Activated CD4-positive, alpha-beta T cell treated with anti-CD3 and anti-CD28 coated beads for 4 hours (primary cell): ENCODE measurements around the gene COPS7A.
A peak's percentile ranks its signal among the peaks of the same experiment; 100 is the strongest.

Source experiments
- DNase-seq, 2 donors: peaks; one replicate each; pipeline ENCODE4 v3.0.0-alpha.2; 2020

COPS7A gene

DNA sequence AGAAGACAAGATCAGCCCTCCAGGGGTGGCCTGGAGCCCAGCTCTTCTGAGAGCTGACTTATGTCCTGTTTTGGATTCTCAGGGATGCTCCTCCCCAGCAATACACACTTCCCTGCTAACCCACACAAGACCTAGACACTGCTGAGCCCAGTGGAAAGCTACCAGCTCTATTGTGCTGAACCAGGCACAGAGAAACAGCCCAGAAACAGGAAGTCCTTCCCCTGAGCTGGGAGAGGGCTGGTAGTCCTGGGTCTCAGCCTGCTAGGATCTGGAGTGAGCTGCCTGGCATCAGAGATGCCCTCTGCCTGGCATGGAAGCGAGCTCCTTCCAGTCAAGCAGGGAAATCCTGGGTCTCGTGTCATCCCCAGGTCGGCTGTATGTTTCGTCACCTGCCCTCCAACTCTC, 47.2 kb downstream of the COPS7A start:
- DNase-seq = no peak

DNA sequence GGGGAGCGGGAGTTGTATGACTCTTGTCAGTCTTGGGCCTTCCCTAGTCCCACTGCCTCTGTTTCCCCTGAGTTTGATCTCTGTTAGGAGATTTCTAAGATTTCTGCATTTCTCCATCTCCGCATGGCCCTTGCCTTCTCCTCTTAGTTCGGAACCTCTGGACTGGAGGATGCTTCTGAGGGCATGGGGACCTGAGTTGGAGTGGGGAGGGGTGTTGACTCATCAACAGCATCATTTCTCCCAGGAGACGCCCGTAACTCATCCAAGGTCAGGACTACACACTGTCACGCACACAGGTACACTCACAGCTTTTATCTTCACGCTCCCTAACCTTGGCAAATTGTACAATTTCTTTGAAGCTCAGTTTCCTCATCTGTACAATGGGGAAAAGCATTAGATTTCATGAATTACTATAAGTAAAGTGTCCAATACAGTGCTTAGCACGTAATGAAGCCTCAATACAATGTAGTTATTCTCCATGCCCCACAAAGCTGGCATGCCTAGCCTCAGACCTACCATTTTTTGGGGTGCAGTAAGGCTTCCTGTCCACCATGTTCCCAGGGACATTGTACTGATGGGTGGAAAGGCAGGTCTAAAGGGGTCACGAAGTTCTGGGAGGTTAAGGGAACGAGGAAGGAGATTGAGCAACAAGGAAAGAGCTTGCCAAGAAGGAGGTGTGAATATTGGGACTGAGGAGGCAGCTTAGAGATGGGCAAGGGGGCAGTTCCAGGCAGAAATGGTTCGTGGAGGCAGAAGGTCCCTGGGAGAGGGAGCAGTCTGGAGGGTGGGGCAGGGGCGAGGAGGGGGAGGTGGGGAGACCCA, 47.9 kb downstream of the COPS7A start:
- DNase-seq = no peak

DNA sequence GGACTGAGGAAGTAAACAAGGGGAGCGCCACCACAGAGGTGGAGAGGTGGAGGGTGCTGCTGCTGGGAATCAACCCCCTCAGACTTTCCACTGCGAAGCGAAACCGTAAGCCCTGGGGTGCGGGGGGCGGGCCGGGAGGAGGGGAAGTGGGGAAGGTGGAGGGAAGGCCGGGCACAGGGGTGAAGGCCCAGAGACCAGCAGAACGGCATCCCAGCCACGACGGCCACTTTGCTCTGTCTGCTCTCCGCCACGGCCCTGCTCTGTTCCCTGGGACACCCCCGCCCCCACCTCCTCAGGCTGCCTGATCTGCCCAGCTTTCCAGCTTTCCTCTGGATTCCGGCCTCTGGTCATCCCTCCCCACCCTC, 48.5 kb downstream of the COPS7A start, which contains the start of gene LAG3:
Gene LAG3, plus strand, starts transcription at position 190 of the 365 bp plus-strand sequence. CDS start 333 bp downstream, outside the sequence.
- DNase-seq = peak; percentile 60 to 71

DNA sequence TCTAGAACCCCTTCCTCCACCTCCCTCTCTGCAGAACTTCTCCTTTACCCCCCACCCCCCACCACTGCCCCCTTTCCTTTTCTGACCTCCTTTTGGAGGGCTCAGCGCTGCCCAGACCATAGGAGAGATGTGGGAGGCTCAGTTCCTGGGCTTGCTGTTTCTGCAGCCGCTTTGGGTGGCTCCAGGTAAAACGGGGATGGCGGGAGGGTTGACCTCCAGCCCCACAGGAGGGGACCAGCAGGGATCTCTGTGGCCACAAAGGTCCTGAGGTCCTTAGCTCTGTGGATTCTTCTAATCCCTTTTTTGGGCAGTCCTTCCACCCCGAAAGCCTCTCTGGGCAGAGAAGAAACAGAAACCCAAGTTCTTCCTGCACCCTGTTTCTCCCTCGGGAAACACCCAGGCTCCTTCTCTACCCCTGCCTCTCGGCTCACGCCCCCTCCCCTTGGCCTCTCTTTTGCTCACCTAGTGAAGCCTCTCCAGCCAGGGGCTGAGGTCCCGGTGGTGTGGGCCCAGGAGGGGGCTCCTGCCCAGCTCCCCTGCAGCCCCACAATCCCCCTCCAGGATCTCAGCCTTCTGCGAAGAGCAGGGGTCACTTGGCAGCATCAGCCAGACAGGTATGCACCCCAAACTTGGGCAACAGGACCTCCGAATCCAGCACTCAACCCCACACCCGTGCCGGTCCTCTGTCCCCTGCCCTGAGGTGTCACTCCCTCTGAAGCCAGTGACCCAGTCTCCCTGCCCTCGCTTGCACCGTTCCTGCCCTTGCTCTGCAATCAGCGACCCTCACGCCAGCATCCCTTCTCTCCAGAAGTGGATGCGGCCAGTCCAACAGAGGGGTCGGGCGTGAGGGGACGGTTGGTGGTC, 49.1 kb downstream of the COPS7A start:
- no peak for DNase-seq

DNA sequence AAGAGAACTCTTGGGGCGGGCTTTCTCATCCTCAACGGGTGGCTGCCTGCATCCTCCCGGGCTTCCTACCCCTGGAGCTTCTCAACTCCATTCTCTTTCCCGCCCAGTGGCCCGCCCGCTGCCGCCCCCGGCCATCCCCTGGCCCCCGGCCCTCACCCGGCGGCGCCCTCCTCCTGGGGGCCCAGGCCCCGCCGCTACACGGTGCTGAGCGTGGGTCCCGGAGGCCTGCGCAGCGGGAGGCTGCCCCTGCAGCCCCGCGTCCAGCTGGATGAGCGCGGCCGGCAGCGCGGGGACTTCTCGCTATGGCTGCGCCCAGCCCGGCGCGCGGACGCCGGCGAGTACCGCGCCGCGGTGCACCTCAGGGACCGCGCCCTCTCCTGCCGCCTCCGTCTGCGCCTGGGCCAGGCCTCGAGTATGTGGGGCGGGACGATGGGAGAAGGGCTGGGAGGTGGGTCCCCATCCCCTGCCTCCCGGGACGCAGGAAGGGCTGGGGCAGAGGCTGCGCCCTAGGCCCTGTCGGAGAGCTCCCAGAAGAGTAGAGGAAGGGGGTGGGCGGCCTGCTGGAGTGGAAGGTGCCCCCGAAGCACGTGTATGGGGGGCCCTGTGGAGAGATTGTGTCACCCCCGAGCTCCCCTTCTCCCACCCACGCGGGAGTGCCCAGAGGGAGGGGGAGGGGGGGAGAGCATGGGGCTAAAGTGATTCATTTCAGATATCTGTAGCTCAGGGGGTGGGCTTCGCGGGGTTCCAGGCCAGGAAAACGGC, 49.9 kb downstream of the COPS7A start:
- DNase-seq = peak; percentile 59 to 65

DNA sequence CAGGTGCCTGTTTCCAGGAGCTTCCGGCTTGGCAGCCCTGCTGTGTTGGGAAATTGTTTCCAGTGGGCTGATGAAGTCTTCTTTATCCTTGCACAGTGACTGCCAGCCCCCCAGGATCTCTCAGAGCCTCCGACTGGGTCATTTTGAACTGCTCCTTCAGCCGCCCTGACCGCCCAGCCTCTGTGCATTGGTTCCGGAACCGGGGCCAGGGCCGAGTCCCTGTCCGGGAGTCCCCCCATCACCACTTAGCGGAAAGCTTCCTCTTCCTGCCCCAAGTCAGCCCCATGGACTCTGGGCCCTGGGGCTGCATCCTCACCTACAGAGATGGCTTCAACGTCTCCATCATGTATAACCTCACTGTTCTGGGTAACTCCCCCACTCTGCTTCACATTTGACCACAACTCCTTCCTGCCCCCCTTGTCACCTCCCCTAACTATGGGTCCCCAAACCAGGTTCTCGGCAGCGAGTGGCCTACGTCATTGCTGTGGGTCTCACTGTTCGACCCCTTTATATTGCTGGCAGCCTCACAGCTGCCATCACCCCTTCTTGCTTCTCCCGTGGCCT, 50.7 kb downstream of the COPS7A start:
- DNase-seq = no peak

DNA sequence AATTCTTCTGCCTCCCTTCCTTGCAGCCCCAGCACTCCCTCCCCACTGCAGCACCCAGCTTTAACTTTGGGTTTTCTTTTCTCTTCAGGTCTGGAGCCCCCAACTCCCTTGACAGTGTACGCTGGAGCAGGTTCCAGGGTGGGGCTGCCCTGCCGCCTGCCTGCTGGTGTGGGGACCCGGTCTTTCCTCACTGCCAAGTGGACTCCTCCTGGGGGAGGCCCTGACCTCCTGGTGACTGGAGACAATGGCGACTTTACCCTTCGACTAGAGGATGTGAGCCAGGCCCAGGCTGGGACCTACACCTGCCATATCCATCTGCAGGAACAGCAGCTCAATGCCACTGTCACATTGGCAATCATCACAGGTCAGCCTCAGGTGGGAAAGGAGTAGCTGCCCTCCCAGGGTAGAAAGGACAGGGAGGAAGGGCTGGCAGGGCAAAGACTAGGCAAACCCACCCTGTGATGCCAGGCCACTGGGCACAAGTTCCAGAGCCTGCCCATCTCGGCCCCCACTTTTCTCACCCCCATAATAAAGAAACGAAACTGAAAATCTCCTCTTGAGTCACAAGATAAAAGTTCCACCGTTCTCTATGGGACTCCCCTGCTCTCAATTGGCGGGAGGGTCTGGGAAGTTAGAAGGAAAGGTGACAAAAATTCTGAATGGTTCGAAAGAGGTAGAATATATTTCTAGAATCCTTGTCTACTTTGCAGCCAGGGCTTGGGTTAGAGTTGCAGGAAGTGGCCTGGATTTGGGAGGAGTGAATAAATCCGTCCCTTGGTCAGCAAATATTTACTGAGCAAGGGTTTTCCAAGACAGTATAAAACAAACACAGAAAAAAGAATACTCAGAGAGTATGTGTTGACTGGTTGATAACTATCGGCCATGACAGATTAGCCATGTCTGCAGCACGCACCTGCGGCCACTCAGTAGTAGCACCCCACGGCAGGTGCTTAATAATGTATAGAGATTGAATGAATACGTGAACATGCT, 51.6 kb downstream of the COPS7A start:
- no peak for DNase-seq

DNA sequence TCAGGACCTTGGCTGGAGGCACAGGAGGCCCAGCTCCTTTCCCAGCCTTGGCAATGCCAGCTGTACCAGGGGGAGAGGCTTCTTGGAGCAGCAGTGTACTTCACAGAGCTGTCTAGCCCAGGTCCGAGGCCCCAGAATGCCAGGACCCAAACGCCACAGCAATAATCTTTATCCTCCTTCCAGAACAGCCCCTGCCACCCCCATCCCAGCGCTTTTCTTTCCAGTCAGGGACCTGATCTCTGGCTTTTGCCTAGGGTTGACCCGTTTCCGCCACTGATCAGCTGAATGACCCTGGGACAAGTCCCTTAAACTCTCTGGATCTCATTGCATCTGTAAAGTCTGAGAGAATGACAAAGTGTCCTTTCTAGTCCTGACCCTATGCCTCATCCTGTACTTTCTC, 53.5 kb downstream of the COPS7A start:
- no peak for DNase-seq

DNA sequence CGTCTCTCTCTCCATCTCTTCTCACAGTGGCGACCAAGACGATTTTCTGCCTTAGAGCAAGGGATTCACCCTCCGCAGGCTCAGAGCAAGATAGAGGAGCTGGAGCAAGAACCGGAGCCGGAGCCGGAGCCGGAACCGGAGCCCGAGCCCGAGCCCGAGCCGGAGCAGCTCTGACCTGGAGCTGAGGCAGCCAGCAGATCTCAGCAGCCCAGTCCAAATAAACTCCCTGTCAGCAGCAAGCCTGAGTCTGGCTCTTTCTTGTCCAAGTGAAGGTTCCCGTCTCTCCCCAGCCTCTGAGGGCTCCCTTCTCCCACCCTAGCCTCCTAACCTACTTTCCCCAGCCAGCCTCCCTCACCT, 54.3 kb downstream of the COPS7A start:
- no peak for DNase-seq

DNA sequence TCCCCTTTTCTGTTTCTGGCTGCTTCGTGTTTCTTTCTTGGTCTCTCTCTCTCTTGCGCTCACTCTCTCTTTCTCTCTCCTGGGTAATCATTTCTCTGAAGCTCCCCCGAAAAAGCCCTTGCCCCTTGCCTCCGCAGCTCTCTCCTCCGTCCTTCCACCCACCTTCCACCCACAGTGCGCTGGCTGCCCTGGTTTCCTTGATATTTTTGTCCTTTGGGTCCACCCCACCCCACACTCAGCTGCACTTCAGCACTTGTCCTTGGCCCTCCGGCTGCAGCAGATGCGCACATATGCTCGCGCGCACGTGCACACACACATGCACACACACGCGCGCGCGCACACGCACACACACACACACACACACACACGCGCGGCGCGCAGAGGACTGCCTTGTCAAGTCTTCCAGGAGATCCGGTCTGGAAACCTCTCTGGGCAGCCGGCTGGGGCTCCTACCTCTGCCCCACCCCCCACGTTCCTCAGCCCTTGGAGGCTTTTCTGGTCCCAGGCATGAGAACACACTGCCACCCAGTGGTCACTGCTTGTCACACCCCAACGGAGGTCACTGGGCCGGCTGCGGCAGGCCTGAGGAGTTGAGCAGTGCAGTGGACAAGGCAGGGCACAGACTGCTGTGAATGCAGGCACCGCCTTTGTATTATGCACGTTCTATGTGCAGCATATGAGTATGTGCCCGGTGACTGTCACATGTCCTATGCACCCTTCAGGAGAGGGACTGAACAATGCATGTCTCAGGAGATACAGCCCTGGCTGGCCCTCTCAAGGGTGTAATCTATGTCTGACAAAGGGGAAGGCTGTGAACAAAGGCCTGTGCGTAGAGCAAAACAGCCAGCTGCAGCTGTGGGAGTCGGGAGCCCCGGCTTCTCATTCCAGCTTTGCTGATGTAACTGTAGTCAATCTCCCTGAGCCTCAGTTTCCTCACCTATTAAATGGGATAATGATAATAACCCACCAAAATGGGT, 55.0 kb downstream of the COPS7A start:
- DNase-seq = peak; percentile 89 to 91

DNA sequence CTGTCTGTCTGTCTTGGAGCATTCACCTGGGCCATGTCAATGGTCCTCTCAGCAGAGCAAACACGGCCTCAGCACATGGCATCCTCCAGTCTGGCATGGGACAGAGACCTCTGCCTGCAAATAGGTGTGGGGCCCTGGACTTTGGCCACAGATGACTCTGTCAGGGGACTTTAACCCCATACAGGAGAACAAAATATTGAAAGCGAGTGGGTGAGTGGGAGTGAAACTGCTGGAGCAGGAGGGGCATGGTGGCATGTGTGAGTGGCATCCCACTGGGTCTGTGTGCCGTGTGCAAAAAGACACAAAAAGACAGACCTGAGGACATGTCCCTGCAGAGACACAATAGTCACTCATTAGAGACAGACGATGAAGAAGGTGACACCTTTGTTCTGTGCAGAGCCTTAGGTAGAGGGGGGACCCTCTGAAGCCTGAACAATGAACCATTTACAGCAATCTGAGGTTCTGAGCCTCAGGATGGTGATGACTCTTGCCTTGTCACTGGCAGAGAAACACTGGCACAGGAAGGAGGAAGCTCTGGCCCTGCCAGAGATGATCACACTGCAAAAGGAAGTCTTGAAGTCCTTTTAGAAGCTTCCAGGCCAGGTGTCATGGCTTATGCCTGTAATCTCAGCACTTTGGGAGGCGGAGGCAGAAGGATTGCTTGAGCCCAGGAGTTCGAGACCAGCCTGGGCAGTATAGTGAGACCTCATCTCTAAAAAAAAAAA, 56.0 kb downstream of the COPS7A start:
- DNase-seq = no peak

DNA sequence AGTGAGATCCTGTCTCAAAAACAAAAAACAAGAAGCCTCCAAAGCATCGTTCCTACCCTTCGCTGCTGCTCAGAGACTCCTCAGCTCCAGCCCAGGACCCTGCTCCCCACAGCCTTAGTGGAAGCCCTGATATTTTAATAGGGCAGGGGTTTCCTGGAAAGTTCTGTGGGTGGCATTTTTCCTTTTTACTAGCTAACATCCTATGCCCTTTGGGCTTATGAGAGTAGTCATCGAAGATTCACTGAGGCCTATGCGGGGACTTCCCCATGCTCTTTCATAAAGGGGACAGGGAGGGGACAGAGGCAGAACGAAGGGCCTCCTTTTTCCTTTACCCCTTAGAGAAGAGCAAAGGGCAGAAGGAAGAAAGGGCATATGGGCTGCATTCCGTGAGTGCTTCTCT, 56.7 kb downstream of the COPS7A start:
- DNase-seq = peak; percentile 33 to 40
